ENCODE results near the gene FAM114A1.

GRCh38 chr4:38896940-38897339 is 29.3 kb downstream of the FAM114A1 start:
- TF ChIP-seq POLR2A (IDR thresholded peaks at IDR 0.05; ENCODE audit: low read depth, low read length) (no peak), TAF1 (IDR thresholded peaks at IDR 0.05; ENCODE audit: low read depth, low read length) (no peak), POLR2AphosphoS5 (IDR thresholded peaks at IDR 0.05; ENCODE audit: low read depth, low read length) (no peak), POU2F2 (IDR thresholded peaks at IDR 0.05; ENCODE audit: low read depth, low read length) (no peak), PAX5 (IDR thresholded peaks at IDR 0.05; ENCODE audit: insufficient read depth, low read length, severe bottlenecking) (no peak)

All from GM12891 (cell line).